Thyroid gland (tissue), 4 donors: ENCODE measurements around the gene SLC5A11. TPM values are rescaled to one million over a fixed set of nuclear protein-coding genes. Genes with fewer than 3 reads are reported as not detected.
"Not testable (repeated sequence)": the region's sequence is repeated elsewhere in the genome, so short reads cannot be mapped to it uniquely, and the experiment has no call there.

Experiments used
- DNase-seq, 2 donors: peaks; one replicate each; pipeline ENCODE4 v3.0.0-alpha.2; 2019
- H3K27ac ChIP-seq, 3 donors: fragments of 200-600 bp; sonication (generic); 1 replicate in 2 of 3; 2 replicates in 1 of 3; pipeline ENCODE4 v1.5.1; 2016 to 2019; ENCODE audit warnings: mild to moderate bottlenecking in 1 of 3, moderate library complexity in 1 of 3
- H3K27me3 ChIP-seq: fragments of 200-600 bp; sonication (generic); one replicate; pipeline ENCODE4 v1.5.1; 2019
- H3K36me3 ChIP-seq, 2 donors: fragments of 200-600 bp; sonication (generic); one replicate each; pipeline ENCODE4 v1.5.1; 2016 to 2019
- H3K4me1 ChIP-seq, 2 donors: fragments of 200-600 bp; sonication (generic); one replicate each; pipeline ENCODE4 v1.5.1; 2017 to 2019
- H3K4me3 ChIP-seq, 3 donors: fragments of 200-600 bp; sonication (generic); replicated peaks in 1 of 3; 1 replicate in 2 of 3; 2 replicates in 1 of 3; pipeline ENCODE4 v1.5.1; 2016; ENCODE audit warnings: mild to moderate bottlenecking in 1 of 3
- H3K9me3 ChIP-seq: fragments of 200-600 bp; sonication (generic); one replicate; pipeline ENCODE4 v1.5.1; 2017
- CTCF ChIP-seq, 6 experiments: fragments of 200-600 bp in 3 of 6; fragments of 450-650 bp in 3 of 6; sonication (generic) in 3 of 6; IDR thresholded peaks; one replicate each; pipeline ENCODE4 v1.5.1; 2016 to 2019; ENCODE audit warnings: antibody characterized with exemption in 6 of 6, mild to moderate bottlenecking in 2 of 6, inconsistent platforms in 1 of 6, moderate library complexity in 1 of 6
- POLR2A ChIP-seq, 2 donors: fragments of 450-650 bp; IDR thresholded peaks; one replicate each; pipeline ENCODE4 v1.6.1; 2017; ENCODE audit warnings: antibody characterized with exemption in 2 of 2, mild to moderate bottlenecking in 2 of 2, moderate library complexity in 1 of 2
- WGBS, 2 donors: methylation state at CpG; one replicate each; pipeline ENCODE4 v1.1.5; 2017; 5-methylcytosine and 5-hydroxymethylcytosine counted together
- intact Hi-C: fragments of 100-400 bp; cut with DNase I; formaldehyde crosslinking; loops from one replicate; pipeline ENCODE4 v1.15.1; 2023
- total RNA-seq, 4 donors: library from RNA; depleted of rRNA; stranded (reverse); fragments of >200 nt; gene quantifications; one replicate each; pipeline ENCODE4 v1.2.3, GENCODE V29; 2016

SLC5A11 gene
- total RNA-seq, 4 donors from 2014 or later = 0.22 TPM; not detected in 3

GRCh38 chr16:24853169-24853824, 7.5 kb downstream of the SLC5A11 start:
- WGBS, 2 donors = 77 to 88% methylated on average over 8 of the region's 8 CpGs
- TF ChIP-seq CTCF (IDR thresholded peaks at IDR 0.05) (no peak), POLR2A (IDR thresholded peaks at IDR 0.05) (no peak)
- H3K27me3 ChIP-seq = no peaks in the 10 kb centered on the region

GRCh38 chr16:24853830-24854229, 8.1 kb downstream of the SLC5A11 start:
- no peak for DNase-seq
- Histone ChIP-seq H3K27ac (no peak overlapping the region), H3K9me3 (no peaks in the 10 kb centered on the region), H3K4me1 (no peaks in the 10 kb centered on the region), H3K4me3 (no peak overlapping the region), H3K36me3 (no peaks in the 10 kb centered on the region), H3K27me3 (no peaks in the 10 kb centered on the region)
- intact Hi-C loops = no loop called here
- 23 to 31% methylated on average over 13 to 17 of the region's 18 CpGs for WGBS, 2 donors
- TF ChIP-seq CTCF (IDR thresholded peaks at IDR 0.05) = no peak
- TF ChIP-seq POLR2A (IDR thresholded peaks at IDR 0.05) = no peak

More at GRCh38 chr16:24853169-24853824, 7.5 kb downstream of the SLC5A11 start:
- no peak for DNase-seq
- intact Hi-C loops = no loop called here
- Histone ChIP-seq H3K27ac (no peak overlapping the region), H3K4me3 (no peak overlapping the region), H3K9me3 (no peaks in the 10 kb centered on the region), H3K4me1 (no peaks in the 10 kb centered on the region), H3K36me3 (no peaks in the 10 kb centered on the region)

GRCh38 chr16:24854607-24855171, 8.9 kb downstream of the SLC5A11 start:
- no peak overlapping the region for H3K27ac ChIP-seq
- no peaks in the 10 kb centered on the region for H3K9me3 ChIP-seq
- intact Hi-C loops = no loop called here
- DNase-seq = no peak
- H3K27me3 ChIP-seq = no peaks in the 10 kb centered on the region
- H3K36me3 ChIP-seq = no peaks in the 10 kb centered on the region
- TF ChIP-seq CTCF (IDR thresholded peaks at IDR 0.05) = no peak
- TF ChIP-seq POLR2A (IDR thresholded peaks at IDR 0.05) = no peak
- no peaks in the 10 kb centered on the region for H3K4me1 ChIP-seq
- no peak overlapping the region for H3K4me3 ChIP-seq

- H3K4me1 ChIP-seq = no peaks in the 10 kb centered on the region
- H3K36me3 ChIP-seq = no peaks in the 10 kb centered on the region
- WGBS, 2 donors = 76 to 87% methylated on average over 5 of the region's 5 CpGs
- no peak for DNase-seq
- intact Hi-C loops = no loop called here
- no peak overlapping the region for H3K27ac ChIP-seq
- no peak overlapping the region for H3K4me3 ChIP-seq
- no peaks in the 10 kb centered on the region for H3K9me3 ChIP-seq
- H3K27me3 ChIP-seq = no peaks in the 10 kb centered on the region
- no peak for TF ChIP-seq CTCF (IDR thresholded peaks at IDR 0.05)
- no peak for TF ChIP-seq POLR2A (IDR thresholded peaks at IDR 0.05)
These were observed 9.9 kb downstream of the SLC5A11 start for GRCh38 chr16:24855678-24856077.

GRCh38 chr16:24856871-24857270, 11.1 kb downstream of the SLC5A11 start:
- H3K4me1 ChIP-seq, H3K27ac ChIP-seq, DNase-seq, H3K36me3 ChIP-seq, intact Hi-C loops, H3K4me3 ChIP-seq, H3K9me3 ChIP-seq, H3K27me3 ChIP-seq: not testable (repeated sequence)
- 67 to 77% methylated on average over 6 to 8 of the region's 8 CpGs for WGBS, 2 donors
